ENCODE results near the gene TMEM50B. TPM values are rescaled to one million over a fixed set of nuclear protein-coding genes. Genes with fewer than 3 reads are reported as not detected.

TMEM50B gene
- total and polyA plus RNA-seq, 2 of the 8 experiments (the other 6 are each of a cell fraction or from before 2014, with no cell fraction given): 16.8 to 20.5 TPM

DNA sequence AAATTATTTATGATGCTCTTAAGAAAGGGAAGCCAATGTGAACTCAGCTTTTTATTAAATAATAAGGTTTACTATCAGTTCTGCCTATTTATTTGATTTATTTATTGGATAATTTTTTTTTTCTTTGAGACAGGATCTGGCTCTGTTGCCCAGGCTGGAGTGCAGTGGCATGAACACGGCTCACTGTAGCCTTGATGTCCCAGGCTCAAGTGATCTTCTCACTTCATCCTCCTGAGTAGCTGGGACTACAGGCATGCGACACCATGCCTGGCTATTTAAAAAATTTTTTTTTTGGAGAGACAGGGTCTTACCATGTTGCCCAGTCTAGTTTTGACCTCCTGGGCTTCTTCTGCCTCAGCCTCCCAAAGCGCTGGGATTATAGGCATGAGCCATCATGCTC lies 32.7 kb upstream of the TMEM50B start (continued):
- TF ChIP-seq, protein P1, sequence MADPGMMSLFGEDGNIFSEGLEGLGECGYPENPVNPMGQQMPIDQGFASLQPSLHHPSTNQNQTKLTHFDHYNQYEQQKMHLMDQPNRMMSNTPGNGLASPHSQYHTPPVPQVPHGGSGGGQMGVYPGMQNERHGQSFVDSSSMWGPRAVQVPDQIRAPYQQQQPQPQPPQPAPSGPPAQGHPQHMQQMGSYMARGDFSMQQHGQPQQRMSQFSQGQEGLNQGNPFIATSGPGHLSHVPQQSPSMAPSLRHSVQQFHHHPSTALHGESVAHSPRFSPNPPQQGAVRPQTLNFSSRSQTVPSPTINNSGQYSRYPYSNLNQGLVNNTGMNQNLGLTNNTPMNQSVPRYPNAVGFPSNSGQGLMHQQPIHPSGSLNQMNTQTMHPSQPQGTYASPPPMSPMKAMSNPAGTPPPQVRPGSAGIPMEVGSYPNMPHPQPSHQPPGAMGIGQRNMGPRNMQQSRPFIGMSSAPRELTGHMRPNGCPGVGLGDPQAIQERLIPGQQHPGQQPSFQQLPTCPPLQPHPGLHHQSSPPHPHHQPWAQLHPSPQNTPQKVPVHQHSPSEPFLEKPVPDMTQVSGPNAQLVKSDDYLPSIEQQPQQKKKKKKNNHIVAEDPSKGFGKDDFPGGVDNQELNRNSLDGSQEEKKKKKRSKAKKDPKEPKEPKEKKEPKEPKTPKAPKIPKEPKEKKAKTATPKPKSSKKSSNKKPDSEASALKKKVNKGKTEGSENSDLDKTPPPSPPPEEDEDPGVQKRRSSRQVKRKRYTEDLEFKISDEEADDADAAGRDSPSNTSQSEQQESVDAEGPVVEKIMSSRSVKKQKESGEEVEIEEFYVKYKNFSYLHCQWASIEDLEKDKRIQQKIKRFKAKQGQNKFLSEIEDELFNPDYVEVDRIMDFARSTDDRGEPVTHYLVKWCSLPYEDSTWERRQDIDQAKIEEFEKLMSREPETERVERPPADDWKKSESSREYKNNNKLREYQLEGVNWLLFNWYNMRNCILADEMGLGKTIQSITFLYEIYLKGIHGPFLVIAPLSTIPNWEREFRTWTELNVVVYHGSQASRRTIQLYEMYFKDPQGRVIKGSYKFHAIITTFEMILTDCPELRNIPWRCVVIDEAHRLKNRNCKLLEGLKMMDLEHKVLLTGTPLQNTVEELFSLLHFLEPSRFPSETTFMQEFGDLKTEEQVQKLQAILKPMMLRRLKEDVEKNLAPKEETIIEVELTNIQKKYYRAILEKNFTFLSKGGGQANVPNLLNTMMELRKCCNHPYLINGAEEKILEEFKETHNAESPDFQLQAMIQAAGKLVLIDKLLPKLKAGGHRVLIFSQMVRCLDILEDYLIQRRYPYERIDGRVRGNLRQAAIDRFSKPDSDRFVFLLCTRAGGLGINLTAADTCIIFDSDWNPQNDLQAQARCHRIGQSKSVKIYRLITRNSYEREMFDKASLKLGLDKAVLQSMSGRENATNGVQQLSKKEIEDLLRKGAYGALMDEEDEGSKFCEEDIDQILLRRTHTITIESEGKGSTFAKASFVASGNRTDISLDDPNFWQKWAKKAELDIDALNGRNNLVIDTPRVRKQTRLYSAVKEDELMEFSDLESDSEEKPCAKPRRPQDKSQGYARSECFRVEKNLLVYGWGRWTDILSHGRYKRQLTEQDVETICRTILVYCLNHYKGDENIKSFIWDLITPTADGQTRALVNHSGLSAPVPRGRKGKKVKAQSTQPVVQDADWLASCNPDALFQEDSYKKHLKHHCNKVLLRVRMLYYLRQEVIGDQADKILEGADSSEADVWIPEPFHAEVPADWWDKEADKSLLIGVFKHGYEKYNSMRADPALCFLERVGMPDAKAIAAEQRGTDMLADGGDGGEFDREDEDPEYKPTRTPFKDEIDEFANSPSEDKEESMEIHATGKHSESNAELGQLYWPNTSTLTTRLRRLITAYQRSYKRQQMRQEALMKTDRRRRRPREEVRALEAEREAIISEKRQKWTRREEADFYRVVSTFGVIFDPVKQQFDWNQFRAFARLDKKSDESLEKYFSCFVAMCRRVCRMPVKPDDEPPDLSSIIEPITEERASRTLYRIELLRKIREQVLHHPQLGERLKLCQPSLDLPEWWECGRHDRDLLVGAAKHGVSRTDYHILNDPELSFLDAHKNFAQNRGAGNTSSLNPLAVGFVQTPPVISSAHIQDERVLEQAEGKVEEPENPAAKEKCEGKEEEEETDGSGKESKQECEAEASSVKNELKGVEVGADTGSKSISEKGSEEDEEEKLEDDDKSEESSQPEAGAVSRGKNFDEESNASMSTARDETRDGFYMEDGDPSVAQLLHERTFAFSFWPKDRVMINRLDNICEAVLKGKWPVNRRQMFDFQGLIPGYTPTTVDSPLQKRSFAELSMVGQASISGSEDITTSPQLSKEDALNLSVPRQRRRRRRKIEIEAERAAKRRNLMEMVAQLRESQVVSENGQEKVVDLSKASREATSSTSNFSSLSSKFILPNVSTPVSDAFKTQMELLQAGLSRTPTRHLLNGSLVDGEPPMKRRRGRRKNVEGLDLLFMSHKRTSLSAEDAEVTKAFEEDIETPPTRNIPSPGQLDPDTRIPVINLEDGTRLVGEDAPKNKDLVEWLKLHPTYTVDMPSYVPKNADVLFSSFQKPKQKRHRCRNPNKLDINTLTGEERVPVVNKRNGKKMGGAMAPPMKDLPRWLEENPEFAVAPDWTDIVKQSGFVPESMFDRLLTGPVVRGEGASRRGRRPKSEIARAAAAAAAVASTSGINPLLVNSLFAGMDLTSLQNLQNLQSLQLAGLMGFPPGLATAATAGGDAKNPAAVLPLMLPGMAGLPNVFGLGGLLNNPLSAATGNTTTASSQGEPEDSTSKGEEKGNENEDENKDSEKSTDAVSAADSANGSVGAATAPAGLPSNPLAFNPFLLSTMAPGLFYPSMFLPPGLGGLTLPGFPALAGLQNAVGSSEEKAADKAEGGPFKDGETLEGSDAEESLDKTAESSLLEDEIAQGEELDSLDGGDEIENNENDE (IDR thresholded peaks at IDR 0.05; ENCODE audit: insufficient replicate concordance, low read length): no peak
- TF ChIP-seq JUN (IDR thresholded peaks at IDR 0.05; ENCODE audit: low read depth, low read length): no peak
- TF ChIP-seq SP4 (IDR thresholded peaks at IDR 0.05; ENCODE audit: low read length): no peak
